ENCODE measurements around the gene CENPO.
"Not testable (repeated sequence)": the region's sequence is repeated elsewhere in the genome, so short reads cannot be mapped to it uniquely, and the experiment has no call there.

The CENPO gene

GRCh38 chr2:24824966-24825882 is 32.0 kb downstream of the CENPO start:
- peak; percentile 31 for DNase-seq (ENCODE audit: low spot score)

- DNase-seq (ENCODE audit: low spot score): peak; percentile 9
Observed at GRCh38 chr2:24825883-24826772, 32.9 kb downstream of the CENPO start.

- no peak for DNase-seq (ENCODE audit: low spot score)
Observed at GRCh38 chr2:24826773-24827145, 33.5 kb downstream of the CENPO start.

GRCh38 chr2:24827321-24828237 is 34.4 kb downstream of the CENPO start:
- DNase-seq (ENCODE audit: low spot score): peak; percentile 80

GRCh38 chr2:24828238-24828996 is 35.2 kb downstream of the CENPO start:
- DNase-seq (ENCODE audit: low spot score): no peak

- DNase-seq (ENCODE audit: low spot score): no peak
Observed at GRCh38 chr2:24830351-24830750, 37.1 kb downstream of the CENPO start.

GRCh38 chr2:24830786-24831185 is 37.6 kb downstream of the CENPO start:
- DNase-seq (ENCODE audit: low spot score): no peak

- DNase-seq (ENCODE audit: low spot score): no peak
Observed at GRCh38 chr2:24831221-24832072, 38.2 kb downstream of the CENPO start.

- no peak for DNase-seq (ENCODE audit: low spot score)
Observed at GRCh38 chr2:24832073-24832461, 38.8 kb downstream of the CENPO start.

- no peak for DNase-seq (ENCODE audit: low spot score)
Observed at GRCh38 chr2:24832521-24832920, 39.3 kb downstream of the CENPO start.

- no peak for DNase-seq (ENCODE audit: low spot score)
Observed at GRCh38 chr2:24832931-24833701, 39.9 kb downstream of the CENPO start.

- no peak for DNase-seq (ENCODE audit: low spot score)
Observed at GRCh38 chr2:24833821-24834732, 40.9 kb downstream of the CENPO start.

GRCh38 chr2:24834733-24835395 is 41.6 kb downstream of the CENPO start:
- no peak for DNase-seq (ENCODE audit: low spot score)

GRCh38 chr2:24835411-24835810 is 42.2 kb downstream of the CENPO start:
- not testable (repeated sequence) for DNase-seq (ENCODE audit: low spot score)

GRCh38 chr2:24836206-24836605 is 43.0 kb downstream of the CENPO start:
- DNase-seq (ENCODE audit: low spot score): no peak

- no peak for DNase-seq (ENCODE audit: low spot score)
Observed at GRCh38 chr2:24836706-24837105, 43.5 kb downstream of the CENPO start.

GRCh38 chr2:24837996-24838513 is 44.8 kb downstream of the CENPO start:
- no peak for DNase-seq (ENCODE audit: low spot score)

Data from CD4-positive, alpha-beta T cell treated with Interleukin-2 at 100 ng/mL for 4 hours (primary cell).